ENCODE results near the gene HS3ST5. TPM values are rescaled to one million over a fixed set of nuclear protein-coding genes. Genes with fewer than 3 reads are reported as not detected.

Gene HS3ST5
- total and polyA plus RNA-seq, 8 donors, result 0.08 to 0.26 (median 0.11) TPM; not detected in 4

DNA sequence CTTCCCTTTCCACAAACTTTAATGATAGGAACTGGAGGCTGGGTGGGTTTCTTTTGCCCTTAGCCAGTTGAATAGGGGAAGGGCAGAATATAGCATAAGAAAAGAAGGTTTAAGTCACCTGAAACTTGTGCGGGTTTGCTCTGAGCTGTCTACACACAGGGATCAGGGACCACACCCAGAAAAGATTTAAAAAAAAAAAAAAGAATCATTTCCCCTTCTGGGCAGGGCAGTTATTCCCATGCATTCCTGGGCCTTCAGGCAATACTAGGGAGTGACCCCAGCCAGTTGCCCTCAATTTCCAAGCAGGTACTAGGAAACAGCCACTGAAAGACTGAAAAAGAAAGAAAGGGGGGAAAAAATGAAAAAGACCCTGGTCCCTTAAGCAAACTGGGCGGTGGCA, 332.3 kb downstream of the HS3ST5 start:
- Histone ChIP-seq H3K4me1 (no peaks in the 10 kb centered on the region), H3K4me3 (no peak overlapping the region), H3K27ac (no peak overlapping the region), H3K27me3 (no peaks in the 10 kb centered on the region), H3K9me3 (no peaks in the 10 kb centered on the region), H3K36me3 (no peaks in the 10 kb centered on the region)
- TF ChIP-seq, protein P1, sequence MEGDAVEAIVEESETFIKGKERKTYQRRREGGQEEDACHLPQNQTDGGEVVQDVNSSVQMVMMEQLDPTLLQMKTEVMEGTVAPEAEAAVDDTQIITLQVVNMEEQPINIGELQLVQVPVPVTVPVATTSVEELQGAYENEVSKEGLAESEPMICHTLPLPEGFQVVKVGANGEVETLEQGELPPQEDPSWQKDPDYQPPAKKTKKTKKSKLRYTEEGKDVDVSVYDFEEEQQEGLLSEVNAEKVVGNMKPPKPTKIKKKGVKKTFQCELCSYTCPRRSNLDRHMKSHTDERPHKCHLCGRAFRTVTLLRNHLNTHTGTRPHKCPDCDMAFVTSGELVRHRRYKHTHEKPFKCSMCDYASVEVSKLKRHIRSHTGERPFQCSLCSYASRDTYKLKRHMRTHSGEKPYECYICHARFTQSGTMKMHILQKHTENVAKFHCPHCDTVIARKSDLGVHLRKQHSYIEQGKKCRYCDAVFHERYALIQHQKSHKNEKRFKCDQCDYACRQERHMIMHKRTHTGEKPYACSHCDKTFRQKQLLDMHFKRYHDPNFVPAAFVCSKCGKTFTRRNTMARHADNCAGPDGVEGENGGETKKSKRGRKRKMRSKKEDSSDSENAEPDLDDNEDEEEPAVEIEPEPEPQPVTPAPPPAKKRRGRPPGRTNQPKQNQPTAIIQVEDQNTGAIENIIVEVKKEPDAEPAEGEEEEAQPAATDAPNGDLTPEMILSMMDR (IDR thresholded peaks at IDR 0.05), result no peak
- intact Hi-C loops (cut with DNase I), result no loop called here
- ATAC-seq (no peak), FAIRE-seq (no peak), DNase-seq (no peak)
- WGBS, 2 donors, result 77 to 93% methylated on average over 2 of the region's 2 CpGs

DNA sequence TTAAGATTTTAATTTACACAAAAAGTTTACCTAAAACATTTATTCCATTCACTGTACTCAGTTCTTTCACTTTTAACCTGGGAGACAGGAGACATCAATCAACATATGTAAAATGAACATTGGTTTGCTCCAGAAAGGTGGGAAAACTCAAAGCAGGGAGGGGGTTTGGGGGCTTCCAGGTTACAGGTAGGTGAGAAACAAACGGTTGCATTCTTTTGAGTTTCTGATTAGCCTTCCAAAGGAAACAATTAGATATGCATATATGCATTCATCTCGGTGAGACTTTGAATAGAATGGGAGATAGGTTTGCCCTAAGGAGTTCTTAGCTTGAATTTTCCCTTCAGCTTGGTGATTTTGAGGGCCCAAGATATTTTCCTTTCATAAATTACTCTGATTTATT, 333.6 kb downstream of the HS3ST5 start:
- 59 to 72% methylated on average over 2 of the region's 2 CpGs for WGBS, 2 donors
- Histone ChIP-seq H3K4me1 (no peaks in the 10 kb centered on the region), H3K36me3 (no peaks in the 10 kb centered on the region), H3K27ac (no peak overlapping the region), H3K9me3 (no peaks in the 10 kb centered on the region), H3K4me3 (no peak overlapping the region), H3K27me3 (no peaks in the 10 kb centered on the region)
- TF ChIP-seq, protein P1 (IDR thresholded peaks at IDR 0.05), result no peak
- FAIRE-seq (no peak), ATAC-seq (no peak), DNase-seq (no peak)
- intact Hi-C loops (cut with DNase I), result no loop called here

DNA sequence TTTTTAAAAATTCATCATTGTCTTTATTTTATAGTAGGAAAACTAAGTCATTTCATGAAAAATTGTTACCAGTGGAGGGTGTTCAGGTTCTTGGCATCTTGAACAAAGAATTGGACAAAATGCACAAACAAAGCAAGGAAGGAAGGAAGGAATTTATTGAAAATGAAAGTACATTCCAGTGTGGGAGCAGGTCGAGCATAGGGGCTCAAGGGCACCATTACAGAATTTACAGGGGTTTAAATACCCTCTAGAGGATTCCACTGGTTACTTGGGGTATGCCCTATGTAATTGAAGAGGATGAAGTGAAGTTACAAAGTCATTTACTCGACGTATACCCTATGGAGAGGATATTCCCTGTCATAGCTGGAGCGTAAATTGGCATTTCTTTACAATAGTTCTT, 334.5 kb downstream of the HS3ST5 start:
- WGBS, 2 donors, result 71 to 87% methylated on average over 4 of the region's 4 CpGs
- intact Hi-C loops (cut with DNase I), result no loop called here
- Histone ChIP-seq H3K4me3 (no peak overlapping the region), H3K4me1 (no peaks in the 10 kb centered on the region), H3K36me3 (no peaks in the 10 kb centered on the region), H3K9me3 (no peaks in the 10 kb centered on the region), H3K27ac (no peak overlapping the region), H3K27me3 (no peaks in the 10 kb centered on the region)
- DNase-seq, result no peak
- ATAC-seq, result no peak
- FAIRE-seq, result no peak
- TF ChIP-seq, protein P1 (IDR thresholded peaks at IDR 0.05), result no peak

DNA sequence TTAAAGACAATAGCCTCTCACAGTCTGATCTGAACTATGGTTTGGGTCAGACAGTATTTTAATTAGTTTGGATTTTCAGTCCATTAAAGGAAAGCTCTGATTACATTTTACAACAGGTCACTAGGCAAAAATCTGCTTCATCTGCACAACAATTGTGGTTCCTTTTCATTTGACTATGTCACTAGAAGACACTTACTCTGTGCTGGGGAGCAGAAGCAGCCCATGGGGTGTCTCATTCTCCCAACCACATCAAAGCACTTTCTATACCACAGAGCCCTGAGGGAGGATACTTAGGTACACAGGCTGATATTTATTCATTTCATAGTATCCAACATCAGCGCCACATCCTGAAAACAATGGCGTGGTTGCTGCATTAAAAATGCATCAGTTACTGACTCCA, 335.3 kb downstream of the HS3ST5 start:
- Histone ChIP-seq H3K27me3 (no peaks in the 10 kb centered on the region), H3K4me1 (no peaks in the 10 kb centered on the region), H3K4me3 (no peak overlapping the region), H3K27ac (no peak overlapping the region), H3K9me3 (no peaks in the 10 kb centered on the region), H3K36me3 (no peaks in the 10 kb centered on the region)
- intact Hi-C loops (cut with DNase I), result no loop called here
- TF ChIP-seq, protein P1 (IDR thresholded peaks at IDR 0.05), result no peak
- DNase-seq (no peak), ATAC-seq (no peak), FAIRE-seq (no peak)
- WGBS, 2 donors, result 88 to 92% methylated on average over 2 of the region's 2 CpGs
